ENCODE data around the gene CYB561. TPM values are rescaled to one million over a fixed set of nuclear protein-coding genes. Genes with fewer than 3 reads are reported as not detected.

CYB561 gene
- total and polyA plus RNA-seq, 9 of the 15 experiments (the other 6 are each of a cell fraction or from before 2014, with no cell fraction given) = 4.0 to 30.8 (median 17.4) TPM

DNA sequence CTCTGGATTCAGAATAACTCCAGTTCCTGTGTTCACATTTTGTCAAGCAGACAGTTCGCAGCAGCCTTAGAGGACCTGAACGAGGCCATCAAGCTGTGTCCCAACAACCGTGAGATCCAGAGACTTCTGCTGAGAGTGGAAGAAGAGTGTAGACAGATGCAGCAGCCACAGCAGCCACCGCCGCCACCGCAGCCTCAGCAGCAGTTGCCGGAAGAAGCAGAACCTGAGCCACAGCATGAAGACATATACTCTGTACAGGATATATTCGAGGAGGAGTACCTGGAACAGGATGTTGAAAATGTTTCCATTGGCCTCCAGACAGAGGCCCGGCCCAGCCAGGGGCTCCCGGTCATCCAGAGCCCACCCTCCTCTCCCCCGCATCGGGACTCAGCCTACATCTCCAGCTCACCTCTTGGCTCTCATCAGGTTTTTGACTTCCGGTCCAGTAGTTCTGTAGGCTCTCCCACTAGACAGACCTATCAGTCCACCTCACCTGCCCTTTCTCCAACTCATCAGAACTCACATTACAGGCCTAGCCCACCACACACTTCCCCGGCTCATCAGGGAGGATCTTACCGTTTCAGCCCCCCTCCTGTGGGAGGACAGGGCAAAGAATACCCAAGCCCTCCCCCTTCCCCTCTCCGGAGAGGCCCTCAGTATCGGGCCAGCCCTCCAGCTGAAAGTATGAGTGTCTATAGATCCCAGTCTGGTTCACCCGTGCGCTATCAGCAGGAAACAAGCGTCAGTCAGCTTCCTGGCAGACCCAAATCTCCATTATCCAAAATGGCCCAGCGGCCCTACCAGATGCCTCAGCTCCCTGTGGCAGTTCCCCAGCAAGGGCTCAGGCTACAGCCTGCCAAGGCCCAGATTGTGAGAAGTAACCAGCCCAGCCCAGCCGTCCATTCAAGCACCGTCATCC lies 25.9 kb downstream of the CYB561 start (continued):
- TF ChIP-seq, protein P1, sequence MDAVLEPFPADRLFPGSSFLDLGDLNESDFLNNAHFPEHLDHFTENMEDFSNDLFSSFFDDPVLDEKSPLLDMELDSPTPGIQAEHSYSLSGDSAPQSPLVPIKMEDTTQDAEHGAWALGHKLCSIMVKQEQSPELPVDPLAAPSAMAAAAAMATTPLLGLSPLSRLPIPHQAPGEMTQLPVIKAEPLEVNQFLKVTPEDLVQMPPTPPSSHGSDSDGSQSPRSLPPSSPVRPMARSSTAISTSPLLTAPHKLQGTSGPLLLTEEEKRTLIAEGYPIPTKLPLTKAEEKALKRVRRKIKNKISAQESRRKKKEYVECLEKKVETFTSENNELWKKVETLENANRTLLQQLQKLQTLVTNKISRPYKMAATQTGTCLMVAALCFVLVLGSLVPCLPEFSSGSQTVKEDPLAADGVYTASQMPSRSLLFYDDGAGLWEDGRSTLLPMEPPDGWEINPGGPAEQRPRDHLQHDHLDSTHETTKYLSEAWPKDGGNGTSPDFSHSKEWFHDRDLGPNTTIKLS (IDR thresholded peaks at IDR 0.05; ENCODE audit: borderline replicate concordance, low read depth) = no peak
- TF ChIP-seq XRCC5 (IDR thresholded peaks at IDR 0.05; ENCODE audit: low read depth, low read length) = no peak
- no peak for TF ChIP-seq SETDB1 (IDR thresholded peaks at IDR 0.05; ENCODE audit: low read length)
- TF ChIP-seq ZNF785 (CRISPR knock-in tag; IDR thresholded peaks at IDR 0.05) = no peak
- TF ChIP-seq, protein P2, sequence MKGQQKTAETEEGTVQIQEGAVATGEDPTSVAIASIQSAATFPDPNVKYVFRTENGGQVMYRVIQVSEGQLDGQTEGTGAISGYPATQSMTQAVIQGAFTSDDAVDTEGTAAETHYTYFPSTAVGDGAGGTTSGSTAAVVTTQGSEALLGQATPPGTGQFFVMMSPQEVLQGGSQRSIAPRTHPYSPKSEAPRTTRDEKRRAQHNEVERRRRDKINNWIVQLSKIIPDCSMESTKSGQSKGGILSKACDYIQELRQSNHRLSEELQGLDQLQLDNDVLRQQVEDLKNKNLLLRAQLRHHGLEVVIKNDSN (CRISPR knock-in tag; IDR thresholded peaks at IDR 0.05) = no peak
- no peak for TF ChIP-seq KAT8 (IDR thresholded peaks at IDR 0.05; ENCODE audit: low read depth)
- no peak for TF ChIP-seq RBBP5 (IDR thresholded peaks at IDR 0.05; ENCODE audit: borderline replicate concordance, insufficient read depth, low read length, poor library complexity, severe bottlenecking)
- TF ChIP-seq, protein P3, sequence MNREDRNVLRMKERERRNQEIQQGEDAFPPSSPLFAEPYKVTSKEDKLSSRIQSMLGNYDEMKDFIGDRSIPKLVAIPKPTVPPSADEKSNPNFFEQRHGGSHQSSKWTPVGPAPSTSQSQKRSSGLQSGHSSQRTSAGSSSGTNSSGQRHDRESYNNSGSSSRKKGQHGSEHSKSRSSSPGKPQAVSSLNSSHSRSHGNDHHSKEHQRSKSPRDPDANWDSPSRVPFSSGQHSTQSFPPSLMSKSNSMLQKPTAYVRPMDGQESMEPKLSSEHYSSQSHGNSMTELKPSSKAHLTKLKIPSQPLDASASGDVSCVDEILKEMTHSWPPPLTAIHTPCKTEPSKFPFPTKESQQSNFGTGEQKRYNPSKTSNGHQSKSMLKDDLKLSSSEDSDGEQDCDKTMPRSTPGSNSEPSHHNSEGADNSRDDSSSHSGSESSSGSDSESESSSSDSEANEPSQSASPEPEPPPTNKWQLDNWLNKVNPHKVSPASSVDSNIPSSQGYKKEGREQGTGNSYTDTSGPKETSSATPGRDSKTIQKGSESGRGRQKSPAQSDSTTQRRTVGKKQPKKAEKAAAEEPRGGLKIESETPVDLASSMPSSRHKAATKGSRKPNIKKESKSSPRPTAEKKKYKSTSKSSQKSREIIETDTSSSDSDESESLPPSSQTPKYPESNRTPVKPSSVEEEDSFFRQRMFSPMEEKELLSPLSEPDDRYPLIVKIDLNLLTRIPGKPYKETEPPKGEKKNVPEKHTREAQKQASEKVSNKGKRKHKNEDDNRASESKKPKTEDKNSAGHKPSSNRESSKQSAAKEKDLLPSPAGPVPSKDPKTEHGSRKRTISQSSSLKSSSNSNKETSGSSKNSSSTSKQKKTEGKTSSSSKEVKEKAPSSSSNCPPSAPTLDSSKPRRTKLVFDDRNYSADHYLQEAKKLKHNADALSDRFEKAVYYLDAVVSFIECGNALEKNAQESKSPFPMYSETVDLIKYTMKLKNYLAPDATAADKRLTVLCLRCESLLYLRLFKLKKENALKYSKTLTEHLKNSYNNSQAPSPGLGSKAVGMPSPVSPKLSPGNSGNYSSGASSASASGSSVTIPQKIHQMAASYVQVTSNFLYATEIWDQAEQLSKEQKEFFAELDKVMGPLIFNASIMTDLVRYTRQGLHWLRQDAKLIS (CRISPR knock-in tag; IDR thresholded peaks at IDR 0.05) = no peak
- 0 out of 2 replicates have a peak, but pooled peaks have one; percentile 14 for TF ChIP-seq NFE2 (IDR thresholded peaks at IDR 0.05; ENCODE audit: low read depth)
- TF ChIP-seq ZNF311 (CRISPR knock-in tag; IDR thresholded peaks at IDR 0.05) = no peak
- TF ChIP-seq ZNF583 (CRISPR knock-in tag; IDR thresholded peaks at IDR 0.05) = no peak
- no peak for TF ChIP-seq TGIF2 (CRISPR knock-in tag; IDR thresholded peaks at IDR 0.05)
- peak; percentile 95 for TF ChIP-seq CBFA2T2 (conservative IDR thresholded peaks at IDR 0.05)
- TF ChIP-seq, protein P4, sequence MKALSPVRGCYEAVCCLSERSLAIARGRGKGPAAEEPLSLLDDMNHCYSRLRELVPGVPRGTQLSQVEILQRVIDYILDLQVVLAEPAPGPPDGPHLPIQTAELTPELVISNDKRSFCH (CRISPR knock-in tag; IDR thresholded peaks at IDR 0.05) = no peak
- TF ChIP-seq, protein P4 (tag; IDR thresholded peaks at IDR 0.05) = no peak
- TF ChIP-seq ZNF41 (CRISPR knock-in tag; conservative IDR thresholded peaks at IDR 0.05) = 0 out of 2 replicates have a peak, but pooled peaks have one; percentile 5
- no peak for TF ChIP-seq SMARCA5 (IDR thresholded peaks at IDR 0.05)
- TF ChIP-seq, protein P5, sequence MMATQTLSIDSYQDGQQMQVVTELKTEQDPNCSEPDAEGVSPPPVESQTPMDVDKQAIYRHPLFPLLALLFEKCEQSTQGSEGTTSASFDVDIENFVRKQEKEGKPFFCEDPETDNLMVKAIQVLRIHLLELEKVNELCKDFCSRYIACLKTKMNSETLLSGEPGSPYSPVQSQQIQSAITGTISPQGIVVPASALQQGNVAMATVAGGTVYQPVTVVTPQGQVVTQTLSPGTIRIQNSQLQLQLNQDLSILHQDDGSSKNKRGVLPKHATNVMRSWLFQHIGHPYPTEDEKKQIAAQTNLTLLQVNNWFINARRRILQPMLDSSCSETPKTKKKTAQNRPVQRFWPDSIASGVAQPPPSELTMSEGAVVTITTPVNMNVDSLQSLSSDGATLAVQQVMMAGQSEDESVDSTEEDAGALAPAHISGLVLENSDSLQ (IDR thresholded peaks at IDR 0.05) = no peak; the same call in 1 of the 2 replicates
- TF ChIP-seq CTBP1 (IDR thresholded peaks at IDR 0.05; ENCODE audit: borderline replicate concordance) = no peak
- TF ChIP-seq BHLHE40 (IDR thresholded peaks at IDR 0.05; ENCODE audit: low read length) = peak; percentile 75
- TF ChIP-seq SAFB2 (IDR thresholded peaks at IDR 0.05; ENCODE audit: borderline replicate concordance, low read depth, low read length, severe bottlenecking) = no peak
